ENCODE data around the gene BLVRB.

- TF ChIP-seq TEAD1 (CRISPR knock-in tag; IDR thresholded peaks at IDR 0.05) (no peak), TEAD4 (CRISPR knock-in tag; IDR thresholded peaks at IDR 0.05) (no peak), CTCF (IDR thresholded peaks at IDR 0.05) (no peak), RORB (CRISPR knock-in tag; IDR thresholded peaks at IDR 0.05) (no peak), ZNF263 (CRISPR knock-in tag; IDR thresholded peaks at IDR 0.05; ENCODE audit: low read depth) (no peak)
Measured at GRCh38 chr19:40407714-40408597, 57.6 kb downstream of the BLVRB start.
